NCI-H345 treated with DMSO at 0.1 percent for 48 hours (cell line): ENCODE data around the gene BPIFB4.
A peak's percentile ranks its signal among the peaks of the same experiment; 100 is the strongest.
"Not testable (repeated sequence)": the region's sequence is repeated elsewhere in the genome, so short reads cannot be mapped to it uniquely, and the experiment has no call there.

Experiments
- DNase-seq: peaks from one replicate; lab custom pipeline; 2025; ENCODE audit not compliant: unreplicated experiment; lab: John Stamatoyannopoulos, UW

BPIFB4 gene

GRCh38 chr20:33084722-33085121 is 5.3 kb downstream of the BPIFB4 start:
- no peak for DNase-seq

DNA sequence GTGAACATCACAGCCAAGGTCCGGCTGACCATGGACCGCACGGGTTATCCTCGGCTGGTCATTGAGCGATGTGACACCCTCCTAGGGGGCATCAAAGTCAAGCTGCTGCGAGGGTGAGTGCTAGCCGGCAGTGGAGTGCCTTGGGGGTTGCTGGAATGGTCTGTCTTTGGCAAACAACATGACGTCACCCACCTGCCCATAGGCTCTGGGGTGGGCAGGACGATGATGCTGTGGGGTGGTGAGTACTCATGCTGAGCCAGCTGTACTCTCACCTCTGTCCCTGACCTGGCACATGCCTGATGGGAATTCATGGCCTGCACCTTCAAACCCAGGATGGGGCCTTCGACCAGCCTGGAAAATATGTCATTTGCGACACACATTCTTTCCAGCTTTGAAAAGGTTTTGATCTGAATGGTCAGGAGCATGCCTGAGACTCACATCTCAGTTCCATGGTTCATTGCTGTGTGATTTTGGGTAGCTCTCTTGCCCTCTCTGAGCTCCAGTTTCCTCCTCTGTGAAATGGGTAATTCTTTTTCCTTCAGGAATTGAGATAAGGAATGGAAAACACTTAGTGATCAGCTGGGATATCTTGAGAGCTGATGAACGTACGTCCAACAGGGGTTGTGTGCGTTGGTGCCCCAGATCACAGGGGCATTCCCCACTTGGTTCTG is 6.7 kb downstream of the BPIFB4 start:
- DNase-seq = no peak

GRCh38 chr20:33091147-33091546 is 11.7 kb downstream of the BPIFB4 start:
- DNase-seq = no peak

- no peak for DNase-seq
Observed at GRCh38 chr20:33091693-33092092, 12.2 kb downstream of the BPIFB4 start.

DNA sequence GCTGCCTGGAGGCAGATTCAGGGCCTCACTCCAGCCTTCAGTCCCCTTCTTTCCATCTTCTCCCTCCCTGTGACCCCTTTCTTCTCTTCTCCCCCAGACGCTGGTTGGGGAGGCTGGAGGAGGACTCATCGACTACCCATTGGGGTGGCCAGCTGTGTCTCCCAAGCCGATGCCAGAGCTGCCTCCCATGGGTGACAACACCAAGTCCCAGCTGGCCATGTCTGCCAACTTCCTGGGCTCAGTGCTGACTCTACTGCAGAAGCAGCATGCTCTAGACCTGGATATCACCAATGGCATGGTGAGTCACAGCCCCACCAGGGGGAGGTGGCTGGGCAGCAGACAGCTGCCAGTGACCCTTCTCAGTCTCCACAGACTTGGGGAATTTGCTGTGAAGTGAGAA is 12.9 kb downstream of the BPIFB4 start:
- DNase-seq = no peak

DNA sequence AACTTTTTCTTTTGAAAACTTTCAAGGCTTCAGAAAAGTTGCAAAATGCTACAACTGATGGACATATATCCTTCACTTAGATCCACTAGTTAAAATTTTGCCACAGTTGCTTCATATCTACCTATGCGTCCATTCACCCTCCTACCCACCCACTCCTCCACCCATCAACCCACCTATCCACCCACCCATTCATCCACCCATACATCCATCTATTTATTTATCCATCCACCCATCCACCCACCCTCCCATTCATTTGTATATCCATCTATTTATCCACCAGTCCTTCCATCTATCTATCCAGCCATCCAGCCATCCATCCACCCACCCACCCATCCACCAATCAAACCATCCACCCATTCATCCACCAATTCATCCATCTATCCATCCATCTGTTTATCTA is 13.6 kb downstream of the BPIFB4 start:
- no peak for DNase-seq

DNA sequence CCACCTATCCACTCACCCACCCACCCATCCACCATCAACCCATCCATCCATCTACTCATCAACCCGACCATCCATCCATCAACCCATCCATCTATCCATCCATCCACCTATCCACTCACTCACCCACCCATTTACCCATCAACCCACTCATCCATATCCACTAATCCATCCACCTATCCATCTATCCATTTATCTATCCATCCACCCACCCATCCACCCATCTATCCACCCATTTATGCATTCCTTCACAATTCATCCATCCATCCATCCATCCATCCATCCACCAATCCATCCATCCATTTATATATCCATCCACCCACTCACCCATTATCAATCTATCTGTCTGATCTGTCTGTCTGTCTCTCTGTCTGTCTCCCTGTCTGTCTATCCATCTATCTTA is 14.1 kb downstream of the BPIFB4 start:
- no peak for DNase-seq

GRCh38 chr20:33095249-33095648 is 15.8 kb downstream of the BPIFB4 start:
- DNase-seq = no peak

DNA sequence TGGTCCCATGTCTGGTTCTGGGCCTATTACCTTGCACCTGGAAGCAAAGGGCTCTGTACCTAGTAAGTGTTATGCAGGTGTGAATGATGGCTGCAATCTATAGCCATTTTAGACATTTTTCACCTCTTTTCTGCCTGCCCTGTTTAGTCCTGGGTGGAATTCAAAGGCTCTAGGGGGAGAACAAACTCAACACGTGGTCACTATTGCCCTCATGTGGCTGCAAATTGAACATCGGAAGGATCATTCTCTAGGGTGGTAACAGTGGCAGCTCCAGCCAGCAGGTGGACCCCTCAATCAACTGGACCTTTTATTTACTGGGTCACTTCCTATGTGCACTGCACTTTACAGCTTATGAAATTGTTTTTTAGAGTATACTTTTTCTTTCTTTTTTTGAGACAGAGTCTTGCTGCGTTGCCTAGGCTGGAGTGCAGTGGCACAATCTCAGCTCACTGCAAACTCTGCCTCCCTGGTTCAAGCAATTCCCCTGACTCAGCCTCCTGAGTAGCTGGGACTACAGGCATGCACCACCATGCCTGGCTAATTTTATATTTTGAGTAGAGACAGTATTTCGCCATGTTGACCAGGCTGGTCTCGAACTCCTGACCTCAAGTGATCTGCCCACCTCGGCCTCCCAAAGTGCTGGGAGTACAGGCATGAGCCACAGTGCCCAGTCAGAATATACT is 16.6 kb downstream of the BPIFB4 start:
- DNase-seq = peak; percentile 27

DNA sequence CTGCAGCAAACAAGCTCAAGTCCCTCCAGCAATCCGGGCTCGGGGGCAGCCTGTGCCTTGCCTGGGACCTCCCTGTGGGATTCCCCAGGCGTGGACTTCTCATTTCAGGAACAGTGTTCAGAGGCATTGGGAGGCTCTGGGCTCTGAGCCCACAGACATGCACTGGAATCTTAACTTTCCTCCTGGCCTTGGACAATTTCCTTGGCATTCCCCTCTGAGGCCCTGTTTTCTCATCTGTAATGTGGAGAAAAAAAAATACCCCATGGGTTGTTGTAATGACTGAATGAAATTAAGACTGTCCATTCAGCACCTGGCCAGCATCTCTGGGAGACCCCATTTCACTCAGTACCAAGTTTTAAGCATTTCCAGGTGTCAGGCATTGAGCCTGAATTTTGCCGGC is 17.6 kb downstream of the BPIFB4 start:
- no peak for DNase-seq

DNA sequence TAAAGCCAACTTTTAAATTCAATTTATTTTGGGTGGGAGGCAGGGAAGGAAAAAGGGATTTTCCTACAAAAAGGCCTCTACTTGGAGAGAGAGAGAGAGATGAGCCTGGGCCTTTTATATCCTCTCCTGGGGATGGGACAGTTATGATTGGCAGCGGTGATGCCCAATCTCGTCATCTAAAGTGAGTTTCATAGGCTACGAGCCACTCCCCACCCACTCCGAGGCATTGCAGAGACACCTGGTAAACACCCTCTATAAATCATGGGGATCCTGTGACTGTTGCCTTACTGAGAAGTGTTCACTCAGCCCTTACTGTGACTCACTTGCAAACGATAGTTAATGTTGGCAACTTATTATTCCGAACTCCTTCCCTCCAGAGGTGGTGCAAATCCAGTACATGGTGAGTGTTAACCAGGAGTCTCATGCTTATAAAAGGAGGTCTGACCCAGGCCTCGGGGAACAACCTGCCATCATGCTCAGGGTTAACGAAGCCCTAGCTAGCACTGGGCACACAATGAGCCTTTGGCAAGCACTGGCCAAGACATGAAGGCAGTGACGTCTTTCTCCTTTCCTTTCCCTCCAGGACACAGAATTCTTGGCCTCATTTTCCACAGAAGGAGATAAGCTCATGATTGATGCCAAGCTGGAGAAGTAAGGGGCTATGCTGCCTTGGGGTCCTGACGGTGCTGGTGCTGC is 20.5 kb downstream of the BPIFB4 start:
- no peak for DNase-seq

DNA sequence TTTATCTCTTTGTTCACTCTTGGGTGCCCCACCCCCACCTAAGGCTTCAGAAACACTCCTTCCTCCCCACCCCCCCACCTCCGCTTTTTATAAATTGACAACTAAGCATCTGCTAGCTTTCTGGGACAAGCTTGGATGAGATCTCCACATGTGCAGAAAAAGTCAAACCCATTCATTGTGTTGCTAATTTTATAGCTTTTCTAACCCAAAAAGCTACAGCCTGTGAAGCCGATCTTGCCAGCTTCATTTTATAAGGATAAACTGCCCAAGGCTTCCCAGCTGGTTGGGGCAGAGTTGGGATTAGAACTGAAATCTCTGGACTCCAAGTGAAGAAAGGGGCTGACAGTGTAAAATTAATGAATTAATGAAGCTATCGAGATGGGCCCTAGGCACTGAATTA is 24.1 kb downstream of the BPIFB4 start:
- no peak for DNase-seq

DNA sequence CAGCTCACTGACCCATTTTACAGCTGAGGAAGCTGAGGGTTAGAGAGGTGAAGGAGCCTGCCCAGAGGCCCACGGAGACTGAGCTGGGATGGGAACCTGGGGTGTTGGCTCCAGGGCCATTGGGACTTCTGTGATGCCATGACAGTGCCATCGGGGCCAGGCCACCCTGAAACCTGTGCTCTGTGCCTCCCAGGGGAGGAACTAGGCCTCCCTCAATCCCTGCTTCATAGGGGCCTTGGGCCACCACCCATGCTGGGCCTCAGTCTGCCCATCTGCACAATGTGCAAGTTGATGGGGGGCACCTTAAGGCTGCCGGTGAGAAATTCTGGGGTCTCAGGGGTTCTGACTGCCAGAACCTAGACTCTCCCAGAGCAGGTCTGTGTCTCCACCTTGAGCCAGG is 24.9 kb downstream of the BPIFB4 start:
- DNase-seq = no peak

- DNase-seq = no peak
Observed at GRCh38 chr20:33105316-33105924, 26.0 kb downstream of the BPIFB4 start.

- not testable (repeated sequence) for DNase-seq
Observed at GRCh38 chr20:33106058-33106620, 26.7 kb downstream of the BPIFB4 start.

DNA sequence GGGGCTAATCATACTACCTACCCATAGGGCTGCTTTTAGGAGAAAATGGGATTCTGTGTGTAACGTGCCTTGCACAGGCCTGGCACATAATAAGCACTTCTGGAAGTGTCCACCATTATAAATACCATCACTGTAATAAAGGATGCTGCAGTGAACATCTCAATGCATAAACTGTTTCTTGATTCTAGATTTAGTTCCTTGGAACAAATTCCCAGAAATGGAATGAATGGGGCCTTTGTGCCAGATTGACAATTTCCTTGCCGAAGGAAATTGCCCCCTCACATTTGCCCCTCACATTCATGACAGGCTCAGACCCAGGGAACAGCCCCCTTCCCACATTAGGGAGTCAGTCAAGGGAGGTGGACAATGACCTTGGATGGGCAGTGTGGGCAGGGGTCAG is 29.2 kb downstream of the BPIFB4 start:
- DNase-seq = no peak

DNA sequence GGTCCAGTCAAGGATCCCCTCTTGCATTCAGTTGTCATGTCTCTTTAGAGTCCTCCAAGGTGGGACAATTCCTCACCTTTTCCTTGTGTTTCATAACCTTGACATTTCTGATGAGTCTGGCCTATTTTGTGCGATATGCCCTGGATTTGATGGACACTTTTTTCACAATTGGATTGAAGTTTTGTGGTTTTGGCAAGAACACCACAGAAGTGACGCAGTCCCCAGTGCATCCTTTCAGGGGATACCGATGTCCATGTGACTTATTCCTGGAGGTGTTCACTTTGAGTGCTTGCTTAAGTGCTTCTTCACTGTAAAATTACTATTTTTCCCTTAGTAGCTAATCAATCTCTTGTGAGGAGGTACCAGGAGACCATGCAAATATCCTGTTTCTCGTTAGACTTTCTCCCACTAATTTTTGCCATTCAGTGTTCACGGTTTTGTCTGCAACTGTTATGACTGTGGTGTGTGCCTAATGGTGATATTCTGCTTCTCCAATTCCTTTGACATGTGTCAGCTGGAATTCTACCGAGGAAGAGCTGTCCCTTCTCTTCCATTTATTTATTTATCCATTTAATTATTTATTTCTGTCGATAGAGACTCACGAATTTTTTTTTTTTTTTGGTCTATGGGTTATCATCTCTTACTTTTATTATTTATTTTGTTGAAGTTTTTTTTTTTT is 30.8 kb downstream of the BPIFB4 start:
- no peak for DNase-seq

- no peak for DNase-seq
Observed at GRCh38 chr20:33111306-33111705, 31.9 kb downstream of the BPIFB4 start.

DNA sequence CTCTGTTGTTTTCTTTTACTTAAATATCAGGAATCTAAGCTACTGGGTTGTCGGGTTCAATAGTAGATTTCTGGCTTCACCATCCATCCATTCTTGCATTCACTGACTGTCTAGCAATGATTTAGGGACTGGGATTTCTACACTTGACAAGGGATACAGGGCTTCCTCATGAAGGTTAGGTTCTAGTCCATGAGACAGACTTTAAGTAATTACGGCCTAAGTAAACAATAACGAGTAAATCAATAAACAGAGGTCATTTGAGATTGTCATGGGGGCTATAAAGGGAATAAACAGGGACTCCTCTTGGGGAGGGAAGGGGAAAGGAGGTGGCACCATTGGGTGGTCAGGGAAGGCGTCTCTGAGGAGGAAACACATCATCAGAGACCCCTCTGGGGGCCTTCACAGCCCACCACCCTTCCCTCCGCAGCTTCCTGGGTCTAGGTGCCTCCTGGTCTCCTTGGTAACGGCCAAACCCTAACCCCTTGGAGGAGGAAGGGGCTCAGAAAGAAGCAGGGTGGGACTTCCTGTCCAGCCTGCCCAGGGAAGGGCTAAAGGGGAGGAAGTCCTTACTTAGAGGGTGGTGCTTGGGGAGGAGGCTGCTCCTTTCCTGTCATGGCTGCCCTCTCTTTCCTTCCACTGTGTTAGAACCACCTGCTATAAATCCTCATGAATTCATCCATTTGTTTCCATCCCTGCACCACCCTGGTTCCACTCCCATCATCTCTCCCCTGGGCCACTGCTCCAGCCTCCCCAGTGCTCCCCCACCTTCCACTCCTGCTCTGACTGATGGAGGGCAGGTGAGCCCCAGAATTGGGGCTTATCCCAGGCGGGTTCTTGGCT is 33.3 kb downstream of the BPIFB4 start:
- no peak for DNase-seq

- no peak for DNase-seq
Observed at GRCh38 chr20:33113387-33113908, 34.0 kb downstream of the BPIFB4 start.
